ENCODE data around the gene ABCC5. TPM values are rescaled to one million over a fixed set of nuclear protein-coding genes. Genes with fewer than 3 reads are reported as not detected.
A peak's percentile ranks its signal among the peaks of the same experiment; 100 is the strongest.

The ABCC5 gene
- total RNA-seq, 1 donor = 21.2 TPM

DNA sequence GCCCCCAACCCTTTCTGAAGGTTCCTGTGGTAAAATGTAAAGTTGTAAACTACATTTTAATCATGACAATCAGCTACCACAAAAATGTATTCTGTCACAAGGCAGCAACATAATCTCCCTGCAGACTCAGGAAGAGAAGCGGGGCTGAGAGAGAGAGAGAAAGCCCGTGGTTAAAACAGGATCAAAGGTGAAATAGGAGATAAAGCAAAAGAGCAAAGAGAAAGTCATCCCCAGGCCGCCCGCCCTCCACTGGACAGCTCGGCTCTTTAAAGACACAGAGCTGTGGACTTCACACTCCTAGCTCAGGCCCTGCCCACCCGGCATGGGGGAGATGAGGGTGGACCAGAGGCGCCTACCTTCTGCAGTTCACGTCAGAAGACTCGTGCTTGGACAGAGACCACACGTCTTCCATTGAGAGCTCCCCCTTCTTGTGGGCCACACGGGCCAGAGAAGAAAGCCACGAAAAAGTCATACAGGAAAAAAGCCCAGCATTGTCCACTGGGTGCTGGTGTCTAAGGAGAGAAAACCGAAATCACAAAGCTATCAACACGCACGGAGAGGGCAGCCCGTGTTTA is 29.4 kb downstream of the ABCC5 start:
- no peak for TF ChIP-seq CTCF (IDR thresholded peaks at IDR 0.05; ENCODE audit: insufficient read depth, low read length)
- H3K4me3 ChIP-seq (ENCODE audit: low read depth, low read length) = no peak overlapping the region
- no peak for DNase-seq (ENCODE audit: low read depth)

DNA sequence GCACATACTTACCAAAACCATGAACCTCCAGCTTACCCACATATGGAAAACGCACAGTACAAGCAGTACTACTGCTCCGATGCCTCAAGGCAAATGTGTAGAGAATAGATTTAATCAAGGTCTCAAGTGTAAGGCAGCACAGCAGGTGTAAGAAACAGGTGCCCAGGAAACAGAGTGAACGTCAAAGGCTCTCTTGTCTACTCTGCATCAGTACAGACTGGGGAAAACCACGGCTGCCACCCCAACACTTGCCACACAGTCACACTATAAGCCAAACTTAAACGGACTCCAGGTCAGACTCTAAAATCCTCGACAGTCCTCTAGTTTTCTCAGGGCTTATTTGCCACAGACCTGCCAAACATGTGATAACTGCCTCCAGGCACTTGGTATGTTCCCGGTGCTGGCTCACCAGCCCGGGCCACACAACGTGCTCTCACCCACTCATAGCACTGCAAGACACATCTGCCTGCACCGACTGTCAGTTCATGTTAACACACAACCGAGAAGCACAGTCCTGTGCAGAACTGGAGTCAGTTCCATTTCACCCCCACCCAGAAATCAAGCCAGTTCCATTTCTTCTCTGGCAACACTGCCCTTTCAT is 30.6 kb downstream of the ABCC5 start:
- DNase-seq (ENCODE audit: low read depth) = no peak
- no peak for TF ChIP-seq CTCF (IDR thresholded peaks at IDR 0.05; ENCODE audit: insufficient read depth, low read length)
- H3K4me3 ChIP-seq (ENCODE audit: low read depth, low read length) = no peak overlapping the region

DNA sequence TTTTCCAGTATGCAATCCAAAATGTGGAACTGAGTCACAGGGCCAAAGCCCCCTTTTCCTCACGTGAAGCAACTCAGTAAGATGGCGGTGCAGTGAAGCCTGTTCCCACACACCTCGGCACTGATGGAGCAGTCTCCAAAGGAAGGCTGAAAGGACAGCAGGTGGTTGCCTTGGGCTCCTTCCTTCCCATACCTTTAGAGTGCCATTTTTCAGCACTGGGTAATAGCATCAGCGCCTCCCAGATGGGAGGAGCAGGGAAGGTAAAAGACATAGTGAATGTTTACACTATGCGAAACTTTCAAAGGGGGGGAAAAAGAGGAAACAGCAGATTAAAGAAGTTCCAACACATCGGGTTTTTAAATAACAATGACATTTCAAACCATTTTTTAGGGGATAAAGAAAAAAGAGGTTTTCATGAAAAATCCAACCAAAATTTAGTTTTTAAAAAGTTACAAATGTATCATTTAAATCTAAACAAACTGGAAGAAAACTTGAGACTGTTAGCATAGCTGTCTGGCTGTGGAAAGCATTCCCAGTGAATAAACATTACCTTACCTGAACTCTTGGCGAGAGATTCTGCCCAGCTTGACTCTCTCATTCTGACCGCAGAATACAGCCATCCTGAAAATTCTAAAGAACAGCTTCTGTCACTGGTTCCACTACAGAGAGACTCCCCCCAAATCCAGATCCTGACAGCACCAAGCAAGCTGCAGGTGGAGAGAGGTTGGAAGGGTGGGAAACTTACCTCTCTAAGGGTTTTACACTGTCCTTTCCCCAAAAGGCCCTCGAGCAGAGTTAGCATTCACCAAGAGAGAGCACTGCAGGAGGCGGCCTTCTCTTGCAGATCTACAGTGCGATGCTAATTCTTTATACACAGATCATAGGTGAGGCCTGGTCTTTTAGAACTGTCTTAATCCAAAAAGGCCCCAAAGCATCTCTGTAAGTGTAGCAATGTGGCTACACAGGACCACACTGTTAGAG is 32.6 kb downstream of the ABCC5 start:
- DNase-seq (ENCODE audit: low read depth) = no peak
- no peak overlapping the region for H3K4me3 ChIP-seq (ENCODE audit: low read depth, low read length)
- no peak for TF ChIP-seq CTCF (IDR thresholded peaks at IDR 0.05; ENCODE audit: insufficient read depth, low read length)

DNA sequence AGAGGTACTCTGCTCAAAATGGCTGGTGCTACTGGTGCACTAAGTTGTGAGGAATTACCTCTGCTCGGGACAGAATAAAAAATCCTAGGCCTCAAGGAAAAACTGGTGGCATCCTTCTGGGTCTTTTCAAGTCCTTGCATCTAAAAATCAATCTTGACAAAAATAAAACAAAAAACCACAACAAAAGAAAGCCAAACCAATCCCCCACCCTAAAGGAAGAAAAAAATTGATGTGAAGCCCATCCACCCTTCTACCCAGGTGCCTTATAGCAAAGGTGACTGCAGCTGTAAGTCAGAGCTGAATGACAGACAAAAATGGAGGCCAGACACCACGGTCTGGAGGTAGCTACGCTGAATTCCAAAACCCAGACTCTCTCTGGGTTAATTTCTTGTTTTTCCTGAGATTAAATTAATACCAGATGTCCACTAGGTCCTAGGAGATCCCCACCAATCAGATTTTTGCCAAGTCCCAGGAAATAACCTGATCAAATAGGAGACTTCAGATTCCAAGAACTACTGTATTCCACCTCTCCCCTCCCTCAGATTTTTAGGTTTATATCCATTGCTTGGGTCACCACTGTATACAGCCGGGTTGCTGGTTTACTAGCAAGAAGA is 33.5 kb downstream of the ABCC5 start:
- TF ChIP-seq CTCF (IDR thresholded peaks at IDR 0.05; ENCODE audit: insufficient read depth, low read length) = no peak
- no peak overlapping the region for H3K4me3 ChIP-seq (ENCODE audit: low read depth, low read length)
- DNase-seq (ENCODE audit: low read depth) = peak; percentile 10

DNA sequence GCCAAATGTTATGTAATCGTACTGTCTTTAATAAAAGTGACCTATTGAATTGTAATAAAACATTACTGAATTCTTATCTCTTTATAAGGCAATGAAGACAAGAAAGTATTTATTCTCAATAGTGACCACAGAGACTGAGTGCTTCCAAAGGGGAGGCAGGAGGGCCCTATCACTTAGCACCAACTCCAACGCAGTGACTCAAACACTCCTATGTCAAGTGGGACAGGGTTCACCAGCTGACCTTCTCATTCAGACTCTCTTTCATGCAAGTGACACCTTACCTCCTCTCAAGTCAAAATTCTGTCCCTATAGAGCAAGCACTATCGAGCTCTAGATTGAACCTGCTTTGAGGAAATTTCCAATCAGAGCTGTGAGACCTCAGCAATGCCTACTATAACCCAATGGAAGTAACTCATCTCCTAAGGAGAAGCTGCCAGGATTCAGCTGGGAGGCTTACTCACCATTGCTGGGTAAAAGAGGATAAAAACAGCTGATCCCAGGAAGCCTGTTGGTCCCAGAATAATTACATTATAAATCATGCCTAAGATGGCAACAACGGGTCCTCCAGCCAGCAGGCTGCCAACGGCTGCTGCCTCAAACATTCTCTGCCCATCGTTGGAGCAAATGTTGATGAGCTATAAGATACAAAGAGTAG is 35.6 kb downstream of the ABCC5 start:
- no peak for TF ChIP-seq CTCF (IDR thresholded peaks at IDR 0.05; ENCODE audit: insufficient read depth, low read length)
- DNase-seq (ENCODE audit: low read depth) = no peak
- no peak overlapping the region for H3K4me3 ChIP-seq (ENCODE audit: low read depth, low read length)

- no peak for DNase-seq (ENCODE audit: low read depth)
- no peak overlapping the region for H3K4me3 ChIP-seq (ENCODE audit: low read depth, low read length)
- TF ChIP-seq CTCF (IDR thresholded peaks at IDR 0.05; ENCODE audit: insufficient read depth, low read length) = no peak
Observed at GRCh38 chr3:183980403-183980802, 37.3 kb downstream of the ABCC5 start.
